Stimulated activated CD4-positive, alpha-beta T cell treated with anti-CD3 and anti-CD28 coated beads, Interleukin-4, amount 100 ng/mL, for 48 hours (primary cell): ENCODE measurements around the gene CNNM1.

Source experiments
- DNase-seq, 2 donors: peaks; one replicate each; pipeline ENCODE4 v3.0.0-alpha.2; 2020; ENCODE audit warnings: low read depth in 2 of 2

The CNNM1 gene

GRCh38 chr10:99372546-99373271 is 43.6 kb downstream of the CNNM1 start:
- no peak for DNase-seq

- no peak for DNase-seq
Measured at GRCh38 chr10:99374526-99374925, 45.4 kb downstream of the CNNM1 start.

- DNase-seq: no peak
Measured at GRCh38 chr10:99374972-99375371, 45.8 kb downstream of the CNNM1 start.

- no peak for DNase-seq
Measured at GRCh38 chr10:99375426-99375825, 46.3 kb downstream of the CNNM1 start.

GRCh38 chr10:99382176-99382575 is 53.0 kb downstream of the CNNM1 start:
- no peak for DNase-seq

GRCh38 chr10:99387071-99387470 is 57.9 kb downstream of the CNNM1 start:
- DNase-seq: no peak

- no peak for DNase-seq
Measured at GRCh38 chr10:99387541-99387940, 58.4 kb downstream of the CNNM1 start.

- no peak for DNase-seq
Measured at GRCh38 chr10:99389729-99390480, 60.7 kb downstream of the CNNM1 start.

GRCh38 chr10:99391346-99391745 is 62.2 kb downstream of the CNNM1 start:
- DNase-seq: no peak

- no peak for DNase-seq
Measured at GRCh38 chr10:99393036-99393435, 63.9 kb downstream of the CNNM1 start.

GRCh38 chr10:99393683-99394082 is 64.5 kb downstream of the CNNM1 start:
- DNase-seq: no peak

- DNase-seq: no peak
Measured at GRCh38 chr10:99394256-99394655, 65.1 kb downstream of the CNNM1 start.

GRCh38 chr10:99394761-99395386 is 65.7 kb downstream of the CNNM1 start:
- DNase-seq: no peak

GRCh38 chr10:99395750-99396445 is 66.7 kb downstream of the CNNM1 start:
- no peak for DNase-seq

GRCh38 chr10:99396471-99396870 is 67.3 kb downstream of the CNNM1 start:
- DNase-seq: no peak

- no peak for DNase-seq
Measured at GRCh38 chr10:99399664-99400063, 70.5 kb downstream of the CNNM1 start.

GRCh38 chr10:99403674-99404073 is 74.5 kb downstream of the CNNM1 start:
- no peak for DNase-seq

- no peak for DNase-seq
Measured at GRCh38 chr10:99406149-99406548, 77.0 kb downstream of the CNNM1 start.

- no peak for DNase-seq
Measured at GRCh38 chr10:99410146-99410545, 81.0 kb downstream of the CNNM1 start.

- no peak for DNase-seq
Measured at GRCh38 chr10:99410876-99411275, 81.7 kb downstream of the CNNM1 start.

GRCh38 chr10:99411546-99411945 is 82.4 kb downstream of the CNNM1 start:
- DNase-seq: no peak

- DNase-seq: no peak
Measured at GRCh38 chr10:99412099-99412498, 82.9 kb downstream of the CNNM1 start.
